NOMO-1 (cell line): ENCODE results near the gene AURKA.
"Not testable (repeated sequence)": the region's sequence is repeated elsewhere in the genome, so short reads cannot be mapped to it uniquely, and the experiment has no call there.

Experiments
- DNase-seq, 2 experiments: peaks; one replicate each; lab custom pipeline; 2025; ENCODE audit not compliant: unreplicated experiment in 2 of 2; lab: John Stamatoyannopoulos, UW

The AURKA gene

DNA sequence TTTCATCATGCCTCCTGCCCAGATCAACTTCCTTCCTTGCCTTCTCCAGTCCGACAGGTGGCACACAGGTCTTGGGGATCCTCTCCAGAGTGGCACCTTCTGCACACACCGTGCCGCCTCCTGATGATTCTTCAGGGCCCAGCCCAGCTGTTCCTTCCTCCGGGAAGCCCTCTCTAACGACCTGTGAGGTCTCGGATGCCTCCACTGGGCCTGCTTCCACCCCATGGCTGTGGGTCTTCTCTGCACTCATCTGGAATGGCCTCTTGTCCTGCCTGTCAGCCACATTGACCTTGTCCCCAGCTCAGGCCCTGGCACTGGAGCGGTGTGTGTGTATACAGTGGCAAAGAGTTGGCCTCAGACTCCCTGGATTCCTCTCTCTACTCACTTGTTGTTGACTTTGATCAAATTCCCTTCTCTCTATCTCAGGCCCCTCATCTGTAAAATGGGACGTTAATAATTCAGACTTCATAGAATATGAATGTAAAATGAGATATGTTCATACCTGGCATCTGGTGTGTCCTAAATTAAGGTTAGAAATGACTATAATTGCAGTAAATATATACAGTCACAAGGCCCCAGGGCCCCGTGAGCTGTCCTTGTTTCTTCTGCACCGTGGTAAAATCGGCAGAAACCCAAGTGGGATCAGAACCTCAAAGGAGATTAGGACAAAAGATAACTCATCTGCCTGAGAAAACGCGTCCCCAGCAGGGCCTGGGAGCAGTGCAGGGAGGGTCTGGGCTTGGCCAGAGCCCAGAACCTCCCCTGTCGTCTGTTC is 31.7 kb downstream of the AURKA start:
- no peak for DNase-seq

DNA sequence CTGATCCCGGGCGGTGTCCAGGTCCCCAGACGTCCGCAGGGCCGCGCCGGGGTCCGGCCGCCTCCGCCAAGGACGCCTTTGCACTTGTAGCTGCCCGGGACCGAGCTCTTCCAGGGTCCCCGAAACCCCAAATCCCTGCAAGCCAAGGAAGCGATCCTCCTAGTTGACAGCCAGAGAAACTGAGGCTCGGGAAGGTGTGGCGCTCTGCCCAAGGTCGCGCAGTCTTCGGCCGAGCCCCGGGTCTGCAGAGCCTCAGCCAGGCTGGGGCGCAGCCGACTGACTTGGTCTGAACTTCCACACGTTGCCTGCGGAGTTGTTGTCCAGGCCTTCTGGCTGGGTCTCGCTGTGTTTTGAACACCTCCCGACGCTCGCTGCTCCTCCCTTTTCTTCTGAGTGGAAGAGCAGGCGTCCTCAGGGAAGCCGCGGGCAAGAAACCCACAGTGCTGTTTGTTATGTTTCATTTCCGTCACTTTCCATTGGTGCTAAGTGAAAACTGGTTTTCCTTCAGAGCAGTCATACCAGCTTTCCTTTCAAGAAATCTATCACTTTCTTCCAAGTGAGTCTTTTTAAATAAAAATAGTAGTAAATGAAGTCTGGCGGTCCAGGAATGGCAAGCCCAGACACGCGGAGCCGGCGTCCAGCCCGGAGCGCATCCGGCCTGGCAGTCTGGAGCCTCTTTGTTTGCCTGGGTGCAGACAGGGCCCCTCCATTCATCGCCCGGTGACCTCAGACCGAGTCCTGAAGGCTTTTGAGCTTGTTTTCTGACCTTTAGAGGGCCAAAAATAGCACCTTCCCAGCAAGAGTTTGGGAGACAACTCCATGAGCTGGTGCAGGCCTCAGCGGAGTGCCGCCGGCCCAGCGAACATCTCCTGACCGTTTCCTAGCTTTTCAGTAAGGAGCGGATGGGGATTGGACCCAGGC is 32.5 kb downstream of the AURKA start:
- DNase-seq = peak in 1 of 2 experiments; percentile 24

- peak; percentile 79 to 89 for DNase-seq
Measured at GRCh38 chr20:56358600-56359211, 33.3 kb downstream of the AURKA start, which contains the start of gene FAM210B. FAM210B (plus strand) TSS chr20:56358974; CDS start chr20:56359006, 32 bp downstream.

GRCh38 chr20:56358070-56358469 is 33.9 kb downstream of the AURKA start:
- no peak for DNase-seq

DNA sequence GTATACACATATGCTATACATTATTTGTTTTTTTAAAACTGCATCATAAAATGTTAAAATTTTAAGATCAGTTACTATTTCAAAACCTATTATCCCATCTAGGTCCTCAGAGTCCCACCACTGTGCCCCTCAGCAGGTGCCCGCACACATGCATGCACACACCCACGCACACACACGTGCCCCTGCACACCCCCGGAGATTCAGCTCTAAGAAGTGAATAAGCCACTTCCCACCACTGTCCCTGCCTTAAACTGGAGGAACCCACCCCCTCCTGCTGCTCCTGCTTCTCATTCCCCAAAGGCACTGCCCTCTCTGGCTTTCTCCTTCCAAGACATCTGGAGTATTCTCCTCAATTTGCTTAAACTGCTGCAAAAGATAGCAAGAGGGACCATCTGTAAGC is 38.7 kb downstream of the AURKA start:
- no peak for DNase-seq

- no peak for DNase-seq
Measured at GRCh38 chr20:56352345-56353055, 39.5 kb downstream of the AURKA start.

- DNase-seq = no peak
Measured at GRCh38 chr20:56350842-56351241, 41.2 kb downstream of the AURKA start.

- DNase-seq = no peak
Measured at GRCh38 chr20:56348746-56349145, 43.3 kb downstream of the AURKA start.

DNA sequence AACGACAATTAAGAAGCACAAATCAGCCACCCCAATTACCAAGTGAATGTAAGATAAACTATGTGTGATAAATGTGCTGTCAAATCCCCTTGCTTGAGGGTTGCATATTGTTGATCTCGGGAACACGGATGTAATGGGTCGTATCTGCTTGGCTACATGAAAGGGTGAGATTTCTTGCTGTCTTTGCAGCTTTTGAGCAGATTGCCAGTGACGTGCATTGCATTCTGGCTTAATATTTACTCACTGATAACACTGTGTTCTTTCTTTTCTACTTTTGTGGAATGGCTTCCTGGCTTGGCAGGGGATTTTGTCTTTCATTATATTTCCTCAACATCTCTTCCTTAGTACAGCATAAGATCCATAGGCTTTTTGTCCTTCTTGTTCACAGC is 43.7 kb downstream of the AURKA start:
- no peak for DNase-seq

GRCh38 chr20:56347628-56348304 is 44.2 kb downstream of the AURKA start:
- no peak for DNase-seq

GRCh38 chr20:56345911-56346310 is 46.1 kb downstream of the AURKA start:
- DNase-seq = no peak

- DNase-seq = peak; percentile 52 to 58
Measured at GRCh38 chr20:56343861-56344381, 48.1 kb downstream of the AURKA start.

- no peak for DNase-seq
Measured at GRCh38 chr20:56342783-56343182, 49.2 kb downstream of the AURKA start.

GRCh38 chr20:56336709-56337108 is 55.3 kb downstream of the AURKA start:
- DNase-seq = not testable (repeated sequence)

GRCh38 chr20:56328861-56329260 is 63.2 kb downstream of the AURKA start:
- DNase-seq = no peak

DNA sequence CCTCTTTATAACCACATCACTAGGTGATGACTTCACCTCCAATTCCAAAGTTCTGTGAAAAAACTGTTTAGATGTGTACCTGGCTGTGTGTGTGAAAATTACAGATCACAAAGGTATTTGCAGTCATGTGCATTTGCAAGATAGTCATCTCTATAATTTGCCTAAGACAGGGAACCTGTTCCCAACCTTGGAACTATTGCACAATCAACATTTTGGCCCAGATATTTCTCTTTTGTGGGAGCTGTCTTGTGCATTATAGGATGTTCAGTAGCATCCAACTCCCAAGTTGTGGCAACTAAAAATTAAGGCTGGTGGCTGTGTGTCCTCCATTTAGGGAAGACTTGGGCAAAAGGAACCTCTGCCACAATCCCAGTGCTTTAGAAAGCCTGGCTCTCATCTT is 67.2 kb downstream of the AURKA start:
- no peak for DNase-seq

- no peak for DNase-seq
Measured at GRCh38 chr20:56323656-56324055, 68.4 kb downstream of the AURKA start.

- no peak for DNase-seq
Measured at GRCh38 chr20:56323206-56323605, 68.8 kb downstream of the AURKA start.

GRCh38 chr20:56322681-56323080 is 69.3 kb downstream of the AURKA start:
- no peak for DNase-seq
